SK-N-SH (cell line): Measurements from ENCODE around the gene CCR9. TPM values are rescaled to one million over a fixed set of nuclear protein-coding genes. Genes with fewer than 3 reads are reported as not detected.

Experiments used
- CTCF ChIA-PET: fragments of 300-600, 350-600 bp; formaldehyde crosslinking; extraction: SDS; loops from one replicate; lab custom pipeline; 2021; lab: Yijun Ruan, JAX
- POLR2A ChIA-PET: fragments of 350-600 bp; sonication (Branson Sonifier 250); formaldehyde crosslinking; extraction: SDS; loops from one replicate; lab custom pipeline; 2020; ENCODE audit warnings: antibody characterized with exemption, inconsistent platforms; lab: Yijun Ruan, JAX
- DNase-seq: peaks from one replicate; pipeline ENCODE4 v3.0.0; 2012
- H2AFZ ChIP-seq: fragments of 200-600 bp; sonication (generic); 2 replicates; pipeline ENCODE4 v1.8.1; 2016; ENCODE audit warnings: antibody characterized with exemption, mild to moderate bottlenecking, low read depth
- H3F3A ChIP-seq: fragments of 200-600 bp; sonication (generic); replicated peaks from 2 replicates; pipeline ENCODE3; 2016; ENCODE audit warnings: antibody characterized with exemption, mild to moderate bottlenecking; ENCODE audit not compliant: insufficient read depth
- H3K27ac ChIP-seq, 2 experiments: fragments of 200-500 bp in 1 of 2; fragments of 200-600 bp in 1 of 2; sonication (Bioruptor generic) in 1 of 2; sonication (generic), shearing (Covaris generic) in 1 of 2; 2 replicates each; pipeline versions ENCODE4 v1.5.1 to v1.6.1; 2014 to 2016; ENCODE audit warnings: low read depth in 2 of 2, inconsistent platforms in 1 of 2, low read length in 1 of 2, mild to moderate bottlenecking in 1 of 2, mixed read lengths in 1 of 2
- H3K27me3 ChIP-seq: fragments of 200-600 bp; sonication (generic), shearing (Covaris generic); 2 replicates; pipeline ENCODE4 v1.6.1; 2016; ENCODE audit warnings: mixed run types; ENCODE audit not compliant: insufficient read depth
- H3K36me3 ChIP-seq, 2 experiments: fragments of 200-500 bp in 1 of 2; fragments of 200-600 bp in 1 of 2; sonication (Bioruptor generic) in 1 of 2; sonication (generic) in 1 of 2; replicated peaks in 1 of 2; 2 replicates each; pipeline versions ENCODE3 to v1.5.1; 2014 to 2016; ENCODE audit warnings: low read length in 1 of 2, mild to moderate bottlenecking in 1 of 2; ENCODE audit not compliant: insufficient read depth in 2 of 2, control insufficient read depth in 1 of 2
- H3K4me1 ChIP-seq, 2 experiments: fragments of 200-500 bp in 1 of 2; fragments of 200-600 bp in 1 of 2; sonication (Bioruptor generic) in 1 of 2; sonication (generic), shearing (Covaris generic) in 1 of 2; 2 replicates each; pipeline versions ENCODE4 v1.5.1 to v1.6.1; 2014 to 2016; ENCODE audit warnings: low read depth in 1 of 2, low read length in 1 of 2, mixed run types in 1 of 2; ENCODE audit not compliant: insufficient read depth in 2 of 2, control insufficient read depth in 1 of 2
- H3K4me2 ChIP-seq: fragments of 200-600 bp; sonication (generic), shearing (Covaris generic); 2 replicates; pipeline ENCODE4 v1.6.1; 2017; ENCODE audit warnings: mixed run types
- H3K4me3 ChIP-seq, 2 experiments: fragments of 200-500 bp in 1 of 2; fragments of 200-600 bp in 1 of 2; sonication (Bioruptor generic) in 1 of 2; sonication (generic), shearing (Covaris generic) in 1 of 2; 2 replicates each; pipeline versions ENCODE4 v1.5.1 to v1.8.1; 2014 to 2016; ENCODE audit warnings: low read depth in 2 of 2, inconsistent platforms in 1 of 2, low read length in 1 of 2, mild to moderate bottlenecking in 1 of 2, mixed read lengths in 1 of 2, moderate library complexity in 1 of 2
- H3K79me2 ChIP-seq: fragments of 200-600 bp; sonication (generic); 2 replicates; pipeline ENCODE4 v1.8.1; 2017; ENCODE audit warnings: mild to moderate bottlenecking; ENCODE audit not compliant: insufficient read depth
- H3K9ac ChIP-seq: fragments of 200-600 bp; sonication (generic); 2 replicates; pipeline ENCODE4 v1.6.1; 2017; ENCODE audit warnings: mixed run types
- H3K9me2 ChIP-seq: fragments of 200-600 bp; sonication (generic); 2 replicates; pipeline ENCODE4 v1.6.1; 2017; ENCODE audit warnings: mixed run types
- H3K9me3 ChIP-seq: fragments of 200-600 bp; sonication (generic); 2 replicates; pipeline ENCODE4 v1.6.1; 2017; ENCODE audit warnings: mixed run types, mild to moderate bottlenecking, moderate library complexity
- H4K20me1 ChIP-seq: fragments of 200-600 bp; sonication (generic); 2 replicates; pipeline ENCODE4 v1.6.1; 2017; ENCODE audit warnings: mild to moderate bottlenecking, mixed run types; ENCODE audit not compliant: insufficient read depth
- CHD2 ChIP-seq: fragments of 150-350 bp; IDR thresholded peaks from 2 replicates; pipeline ENCODE4 v1.6.1; 2018; ENCODE audit warnings: low read length; ENCODE audit not compliant: partially characterized antibody
- EP300 ChIP-seq, 2 experiments: IDR thresholded peaks; 2 replicates each; pipeline versions ENCODE4 v1.4.0 to v1.6.1; 2012; ENCODE audit warnings: borderline replicate concordance in 1 of 2, low read depth in 1 of 2, low read length in 1 of 2
- FOXJ3 ChIP-seq: sonication (generic); formaldehyde crosslinking; IDR thresholded peaks from 2 replicates; pipeline ENCODE4 v1.5.1; 2020; ENCODE audit warnings: mild to moderate bottlenecking, missing genetic modification reagents
- GABPA ChIP-seq: IDR thresholded peaks from 2 replicates; pipeline ENCODE4 v1.4.0; 2012; ENCODE audit warnings: low read depth, mild to moderate bottlenecking
- GATA2 ChIP-seq: sonication (generic); formaldehyde crosslinking; IDR thresholded peaks from 2 replicates; pipeline ENCODE4 v1.5.0; 2020; ENCODE audit warnings: mild to moderate bottlenecking, missing genetic modification reagents
- IRF3 ChIP-seq: fragments of 150-350 bp; IDR thresholded peaks from 2 replicates; pipeline ENCODE4 v1.6.1; 2016; ENCODE audit warnings: mild to moderate bottlenecking, low read depth, low read length
- JUND ChIP-seq: IDR thresholded peaks from 2 replicates; pipeline ENCODE4 v1.4.0; 2012
- NRF1 ChIP-seq: IDR thresholded peaks from 2 replicates; pipeline ENCODE4 v1.6.1; 2012; ENCODE audit warnings: low read depth, mild to moderate bottlenecking, low read length
- POLR2AphosphoS5 ChIP-seq: IDR thresholded peaks from 2 replicates; pipeline ENCODE4 v1.6.1; 2012; ENCODE audit warnings: low read depth, low read length
- RCOR1 ChIP-seq: fragments of 150-350 bp; IDR thresholded peaks from 2 replicates; pipeline ENCODE4 v1.6.1; 2017; ENCODE audit warnings: antibody characterized with exemption, low read length
- SIN3A ChIP-seq: IDR thresholded peaks from 2 replicates; pipeline ENCODE4 v1.6.1; 2012; ENCODE audit warnings: low read depth, mild to moderate bottlenecking, low read length, moderate library complexity, borderline replicate concordance
- TAF1 ChIP-seq: IDR thresholded peaks from 2 replicates; pipeline ENCODE4 v1.6.1; 2012; ENCODE audit warnings: low read depth, mild to moderate bottlenecking, low read length, moderate library complexity, borderline replicate concordance
- TCF12 ChIP-seq: IDR thresholded peaks from 2 replicates; pipeline ENCODE4 v1.4.0; 2012
- USF1 ChIP-seq: IDR thresholded peaks from 2 replicates; pipeline ENCODE4 v1.4.0; 2012; ENCODE audit warnings: low read depth, borderline replicate concordance
- WGBS: methylation state at CpG from one replicate; pipeline ENCODE4 v1.1.6; 2017; ENCODE audit warnings: low lambda C conversion rate; 5-methylcytosine and 5-hydroxymethylcytosine counted together
- polyA plus RNA-seq, 3 experiments: library from polyadenylated mRNA; depleted of rRNA; stranded (reverse); fragments of >200 nt; gene quantifications; 2 replicates each; pipeline ENCODE4 v1.2.3, GENCODE V29; 2012
- TF ChIP-seq, protein P1 (sequence below): fragments of 150-350 bp; IDR thresholded peaks from 2 replicates; pipeline ENCODE4 v1.6.1; 2017; ENCODE audit warnings: antibody characterized with exemption, low read length, low read depth, borderline replicate concordance
- TF ChIP-seq, protein P2 (sequence below): IDR thresholded peaks from 2 replicates; pipeline ENCODE4 v1.6.1; 2012; ENCODE audit warnings: mild to moderate bottlenecking, low read depth, low read length, moderate library complexity
- TF ChIP-seq, protein P3 (sequence below): IDR thresholded peaks from 2 replicates; pipeline ENCODE4 v1.4.0; 2012; ENCODE audit warnings: low read depth, borderline replicate concordance

Gene CCR9
- polyA plus RNA-seq, 1 of the 3 experiments (the other 2 are of a cell fraction): not detected

DNA sequence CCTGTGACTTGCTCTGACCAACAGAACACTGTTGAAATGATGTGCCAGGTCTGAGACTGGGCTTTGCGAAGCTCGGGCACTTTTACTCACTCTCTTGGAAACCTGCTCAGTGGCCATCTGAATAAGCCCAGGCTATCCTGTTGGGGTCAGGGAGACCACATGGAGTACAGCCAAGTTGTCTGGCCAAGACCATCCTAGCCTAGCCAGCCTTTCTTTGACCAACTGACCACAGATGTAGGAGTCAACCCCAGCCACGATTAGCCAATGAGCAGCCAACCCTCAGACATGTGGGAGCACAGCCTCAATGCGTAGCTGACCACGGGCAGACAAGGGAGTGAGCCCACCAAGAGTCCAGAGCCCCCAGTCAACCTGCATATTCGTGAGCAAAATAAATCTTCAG is 26.1 kb downstream of the CCR9 start:
- Histone ChIP-seq H4K20me1 (no peaks in the 10 kb centered on the region), H2AFZ (no peak overlapping the region), H3K27me3 (no peaks in the 10 kb centered on the region), H3K36me3 (no peaks in the 10 kb centered on the region), H3F3A (no peaks in the 10 kb centered on the region), H3K9me3 (no peaks in the 10 kb centered on the region), H3K4me3 (no peak overlapping the region), H3K9me2 (no peaks in the 10 kb centered on the region), H3K27ac (no peak overlapping the region), H3K4me2 (no peak overlapping the region), H3K9ac (no peak overlapping the region), H3K79me2 (no peaks in the 10 kb centered on the region), H3K4me1 (peaks cover 0 to 3% of the 10 kb centered on the region in 2 experiments; a peak in 1 of 4 replicates)
- TF ChIP-seq USF1 (no peak), POLR2AphosphoS5 (no peak), GABPA (no peak), EP300 (IDR thresholded peaks at IDR 0.05; ENCODE audit: borderline replicate concordance in 1 of 2, low read depth in 1 of 2, low read length in 1 of 2) (no peak), CHD2 (no peak), IRF3 (no peak), JUND (no peak), TCF12 (no peak), GATA2 (no peak), FOXJ3 (CRISPR knock-in tag) (no peak), RCOR1 (no peak), SIN3A (no peak), NRF1 (no peak)
- TF ChIP-seq, protein P1, sequence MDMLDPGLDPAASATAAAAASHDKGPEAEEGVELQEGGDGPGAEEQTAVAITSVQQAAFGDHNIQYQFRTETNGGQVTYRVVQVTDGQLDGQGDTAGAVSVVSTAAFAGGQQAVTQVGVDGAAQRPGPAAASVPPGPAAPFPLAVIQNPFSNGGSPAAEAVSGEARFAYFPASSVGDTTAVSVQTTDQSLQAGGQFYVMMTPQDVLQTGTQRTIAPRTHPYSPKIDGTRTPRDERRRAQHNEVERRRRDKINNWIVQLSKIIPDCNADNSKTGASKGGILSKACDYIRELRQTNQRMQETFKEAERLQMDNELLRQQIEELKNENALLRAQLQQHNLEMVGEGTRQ: no peak
- WGBS: 62% methylated on average over 6 of the region's 6 CpGs
- DNase-seq: no peak
- ChIA-PET POLR2A (no interaction called here), CTCF (interaction anchor here (0.6 to 1.4 kb wide), 3 partner anchors 16 to 167 kb away, joined by 3 read pairs; no protein-coding TSS in a partner anchor)

GRCh38 chr3:45914362-45915058 is 28.2 kb downstream of the CCR9 start:
- ChIA-PET CTCF (interaction anchor here (0.9 to 1.4 kb wide), 4 partner anchors 11 to 154 kb away, joined by 3 to 4 read pairs (median 3); no protein-coding TSS in a partner anchor), POLR2A (no interaction called here)
- Histone ChIP-seq H2AFZ (no peak overlapping the region), H3K4me3 (no peak overlapping the region), H3K9me2 (no peaks in the 10 kb centered on the region), H3K9ac (no peak overlapping the region), H3K27ac (no peak overlapping the region), H4K20me1 (no peaks in the 10 kb centered on the region), H3K4me2 (no peak overlapping the region), H3K79me2 (no peaks in the 10 kb centered on the region), H3K36me3 (no peaks in the 10 kb centered on the region), H3K9me3 (no peaks in the 10 kb centered on the region), H3F3A (peaks cover 4% of the 10 kb centered on the region), H3K27me3 (no peaks in the 10 kb centered on the region), H3K4me1 (peaks cover 0 to 3% of the 10 kb centered on the region in 2 experiments; a peak in 1 of 4 replicates)
- DNase-seq: no peak
- WGBS: 95% methylated on average over 4 of the region's 7 CpGs
- no peak for TF ChIP-seq FOXJ3 (CRISPR knock-in tag)
- TF ChIP-seq, protein P2, sequence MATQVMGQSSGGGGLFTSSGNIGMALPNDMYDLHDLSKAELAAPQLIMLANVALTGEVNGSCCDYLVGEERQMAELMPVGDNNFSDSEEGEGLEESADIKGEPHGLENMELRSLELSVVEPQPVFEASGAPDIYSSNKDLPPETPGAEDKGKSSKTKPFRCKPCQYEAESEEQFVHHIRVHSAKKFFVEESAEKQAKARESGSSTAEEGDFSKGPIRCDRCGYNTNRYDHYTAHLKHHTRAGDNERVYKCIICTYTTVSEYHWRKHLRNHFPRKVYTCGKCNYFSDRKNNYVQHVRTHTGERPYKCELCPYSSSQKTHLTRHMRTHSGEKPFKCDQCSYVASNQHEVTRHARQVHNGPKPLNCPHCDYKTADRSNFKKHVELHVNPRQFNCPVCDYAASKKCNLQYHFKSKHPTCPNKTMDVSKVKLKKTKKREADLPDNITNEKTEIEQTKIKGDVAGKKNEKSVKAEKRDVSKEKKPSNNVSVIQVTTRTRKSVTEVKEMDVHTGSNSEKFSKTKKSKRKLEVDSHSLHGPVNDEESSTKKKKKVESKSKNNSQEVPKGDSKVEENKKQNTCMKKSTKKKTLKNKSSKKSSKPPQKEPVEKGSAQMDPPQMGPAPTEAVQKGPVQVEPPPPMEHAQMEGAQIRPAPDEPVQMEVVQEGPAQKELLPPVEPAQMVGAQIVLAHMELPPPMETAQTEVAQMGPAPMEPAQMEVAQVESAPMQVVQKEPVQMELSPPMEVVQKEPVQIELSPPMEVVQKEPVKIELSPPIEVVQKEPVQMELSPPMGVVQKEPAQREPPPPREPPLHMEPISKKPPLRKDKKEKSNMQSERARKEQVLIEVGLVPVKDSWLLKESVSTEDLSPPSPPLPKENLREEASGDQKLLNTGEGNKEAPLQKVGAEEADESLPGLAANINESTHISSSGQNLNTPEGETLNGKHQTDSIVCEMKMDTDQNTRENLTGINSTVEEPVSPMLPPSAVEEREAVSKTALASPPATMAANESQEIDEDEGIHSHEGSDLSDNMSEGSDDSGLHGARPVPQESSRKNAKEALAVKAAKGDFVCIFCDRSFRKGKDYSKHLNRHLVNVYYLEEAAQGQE: no peak
- TF ChIP-seq GABPA: no peak
- TF ChIP-seq USF1: no peak
- TF ChIP-seq, protein P3, sequence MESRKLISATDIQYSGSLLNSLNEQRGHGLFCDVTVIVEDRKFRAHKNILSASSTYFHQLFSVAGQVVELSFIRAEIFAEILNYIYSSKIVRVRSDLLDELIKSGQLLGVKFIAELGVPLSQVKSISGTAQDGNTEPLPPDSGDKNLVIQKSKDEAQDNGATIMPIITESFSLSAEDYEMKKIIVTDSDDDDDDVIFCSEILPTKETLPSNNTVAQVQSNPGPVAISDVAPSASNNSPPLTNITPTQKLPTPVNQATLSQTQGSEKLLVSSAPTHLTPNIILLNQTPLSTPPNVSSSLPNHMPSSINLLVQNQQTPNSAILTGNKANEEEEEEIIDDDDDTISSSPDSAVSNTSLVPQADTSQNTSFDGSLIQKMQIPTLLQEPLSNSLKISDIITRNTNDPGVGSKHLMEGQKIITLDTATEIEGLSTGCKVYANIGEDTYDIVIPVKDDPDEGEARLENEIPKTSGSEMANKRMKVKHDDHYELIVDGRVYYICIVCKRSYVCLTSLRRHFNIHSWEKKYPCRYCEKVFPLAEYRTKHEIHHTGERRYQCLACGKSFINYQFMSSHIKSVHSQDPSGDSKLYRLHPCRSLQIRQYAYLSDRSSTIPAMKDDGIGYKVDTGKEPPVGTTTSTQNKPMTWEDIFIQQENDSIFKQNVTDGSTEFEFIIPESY: no peak
- TF ChIP-seq TAF1: no peak
